HEK293T (cell line): ENCODE measurements around the gene APOLD1.
"Not testable (repeated sequence)": the region's sequence is repeated elsewhere in the genome, so short reads cannot be mapped to it uniquely, and the experiment has no call there.

Experiments used
- CTCF ChIA-PET: fragments of 350-600 bp; formaldehyde crosslinking; extraction: SDS; loops from one replicate; lab custom pipeline; 2021; ENCODE audit warnings: antibody characterized with exemption, inconsistent platforms; lab: Yijun Ruan, JAX
- POLR2A ChIA-PET: fragments of 350-600 bp; formaldehyde crosslinking; extraction: SDS; loops from one replicate; lab custom pipeline; 2020; ENCODE audit warnings: antibody characterized with exemption, inconsistent platforms; lab: Yijun Ruan, JAX
- DNase-seq: peaks from one replicate; pipeline ENCODE4 v3.0.0; 2012; ENCODE audit warnings: mixed read lengths; ENCODE audit errors: extremely low spot score
- ARNT ChIP-seq: fragments of 450-650 bp; IDR thresholded peaks from 2 replicates; pipeline ENCODE4 v1.6.1; 2017; ENCODE audit warnings: mild to moderate bottlenecking
- BHLHE40 ChIP-seq: fragments of 450-650 bp; IDR thresholded peaks from 2 replicates; pipeline ENCODE4 v1.6.1; 2016; ENCODE audit warnings: mild to moderate bottlenecking, moderate library complexity, borderline replicate concordance
- CTBP1 ChIP-seq: fragments of 450-650 bp; IDR thresholded peaks from 2 replicates; pipeline ENCODE4 v1.6.1; 2016; ENCODE audit warnings: borderline replicate concordance
- ELF4 ChIP-seq: fragments of 450-650 bp; IDR thresholded peaks from 2 replicates; pipeline ENCODE4 v1.6.1; 2017; ENCODE audit warnings: antibody characterized with exemption
- FOXA1 ChIP-seq: fragments of 450-650 bp; IDR thresholded peaks from 2 replicates; pipeline ENCODE4 v1.6.1; 2016; ENCODE audit warnings: mild to moderate bottlenecking
- FOXK2 ChIP-seq: fragments of 450-650 bp; IDR thresholded peaks from 2 replicates; pipeline ENCODE4 v1.6.1; 2016; ENCODE audit warnings: mild to moderate bottlenecking
- FOXM1 ChIP-seq: fragments of 450-650 bp; IDR thresholded peaks from 2 replicates; pipeline ENCODE4 v1.6.1; 2017; ENCODE audit warnings: mild to moderate bottlenecking, borderline replicate concordance
- HDGF ChIP-seq: fragments of 450-650 bp; IDR thresholded peaks from 2 replicates; pipeline ENCODE4 v1.6.1; 2017; ENCODE audit warnings: antibody characterized with exemption, borderline replicate concordance
- L3MBTL2 ChIP-seq: fragments of 450-650 bp; conservative IDR thresholded peaks from 2 replicates; pipeline ENCODE4 v1.6.1; 2016; ENCODE audit warnings: mild to moderate bottlenecking
- LEF1 ChIP-seq: fragments of 450-650 bp; IDR thresholded peaks from 2 replicates; pipeline ENCODE4 v1.6.1; 2017; ENCODE audit warnings: mild to moderate bottlenecking, borderline replicate concordance
- NFRKB ChIP-seq: fragments of 450-650 bp; IDR thresholded peaks from 2 replicates; pipeline ENCODE4 v1.6.1; 2016; ENCODE audit warnings: mild to moderate bottlenecking, moderate library complexity
- SP1 ChIP-seq: fragments of 450-650 bp; IDR thresholded peaks from 2 replicates; pipeline ENCODE4 v1.6.1; 2017
- SUZ12 ChIP-seq: fragments of 450-650 bp; IDR thresholded peaks from 2 replicates; pipeline ENCODE4 v1.6.1; 2016; ENCODE audit warnings: mild to moderate bottlenecking
- TARDBP ChIP-seq: fragments of 450-650 bp; IDR thresholded peaks from 2 replicates; pipeline ENCODE4 v1.6.1; 2016
- ZNF384 ChIP-seq: fragments of 450-650 bp; IDR thresholded peaks from 2 replicates; pipeline ENCODE4 v1.6.1; 2016
- TF ChIP-seq, protein P1 (sequence below): fragments of 450-650 bp; IDR thresholded peaks from 2 replicates; pipeline ENCODE4 v1.6.1; 2016

APOLD1 gene

DNA sequence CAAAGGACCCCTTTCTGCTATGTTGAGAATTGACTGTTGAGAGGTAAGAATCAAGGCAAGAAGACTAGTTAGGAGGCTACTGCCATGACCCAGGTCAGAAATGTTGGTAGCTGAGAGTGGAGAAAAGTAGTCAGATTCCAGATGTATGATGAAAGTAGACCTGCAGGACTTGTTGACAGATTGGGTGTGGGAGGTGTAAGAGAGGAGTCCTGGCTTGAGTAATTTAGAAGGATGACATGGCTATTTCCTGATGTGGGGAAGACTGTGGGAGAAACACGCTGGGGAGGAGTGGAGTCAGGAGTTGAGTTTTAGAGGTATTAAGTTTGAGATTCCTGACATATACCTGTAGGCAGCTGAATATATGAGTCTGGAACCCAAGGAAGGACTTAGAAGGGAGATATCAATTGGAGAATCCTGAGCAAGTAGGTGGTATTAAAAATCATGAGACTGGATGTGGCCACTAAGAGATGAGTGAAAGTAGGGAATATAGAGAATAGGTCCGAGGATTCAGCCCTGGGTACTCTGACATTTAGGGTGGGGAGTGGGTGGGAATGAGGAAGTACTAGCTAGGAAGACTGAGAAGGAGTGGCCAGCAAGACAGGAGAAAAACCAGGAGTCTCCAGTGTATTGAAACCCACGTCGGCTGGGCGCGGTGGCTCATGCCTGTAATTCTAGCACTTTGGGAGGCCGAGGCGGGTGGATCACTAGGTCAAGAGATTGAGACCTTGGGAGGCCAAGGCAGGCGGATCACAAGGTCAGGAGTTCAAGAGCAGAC is 15.1 kb downstream of the APOLD1 start:
- ChIA-PET CTCF (interaction anchor here (1.6 to 3.5 kb wide), 2 partner anchors 11 to 12 kb away, joined by 4 to 7 read pairs; no protein-coding TSS in a partner anchor), POLR2A (no interaction called here)
- no peak for DNase-seq
- no peak for TF ChIP-seq HDGF
- no peak for TF ChIP-seq FOXM1
- TF ChIP-seq, protein P1, sequence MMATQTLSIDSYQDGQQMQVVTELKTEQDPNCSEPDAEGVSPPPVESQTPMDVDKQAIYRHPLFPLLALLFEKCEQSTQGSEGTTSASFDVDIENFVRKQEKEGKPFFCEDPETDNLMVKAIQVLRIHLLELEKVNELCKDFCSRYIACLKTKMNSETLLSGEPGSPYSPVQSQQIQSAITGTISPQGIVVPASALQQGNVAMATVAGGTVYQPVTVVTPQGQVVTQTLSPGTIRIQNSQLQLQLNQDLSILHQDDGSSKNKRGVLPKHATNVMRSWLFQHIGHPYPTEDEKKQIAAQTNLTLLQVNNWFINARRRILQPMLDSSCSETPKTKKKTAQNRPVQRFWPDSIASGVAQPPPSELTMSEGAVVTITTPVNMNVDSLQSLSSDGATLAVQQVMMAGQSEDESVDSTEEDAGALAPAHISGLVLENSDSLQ = no peak
- TF ChIP-seq SP1 = no peak
- no peak for TF ChIP-seq BHLHE40
- TF ChIP-seq TARDBP = no peak
- no peak for TF ChIP-seq LEF1
- TF ChIP-seq FOXK2 = no peak
- TF ChIP-seq NFRKB = no peak
- TF ChIP-seq ARNT = no peak
- no peak for TF ChIP-seq CTBP1
- no peak for TF ChIP-seq ZNF384
- no peak for TF ChIP-seq L3MBTL2
- TF ChIP-seq ELF4 = no peak
- TF ChIP-seq FOXA1 = no peak

DNA sequence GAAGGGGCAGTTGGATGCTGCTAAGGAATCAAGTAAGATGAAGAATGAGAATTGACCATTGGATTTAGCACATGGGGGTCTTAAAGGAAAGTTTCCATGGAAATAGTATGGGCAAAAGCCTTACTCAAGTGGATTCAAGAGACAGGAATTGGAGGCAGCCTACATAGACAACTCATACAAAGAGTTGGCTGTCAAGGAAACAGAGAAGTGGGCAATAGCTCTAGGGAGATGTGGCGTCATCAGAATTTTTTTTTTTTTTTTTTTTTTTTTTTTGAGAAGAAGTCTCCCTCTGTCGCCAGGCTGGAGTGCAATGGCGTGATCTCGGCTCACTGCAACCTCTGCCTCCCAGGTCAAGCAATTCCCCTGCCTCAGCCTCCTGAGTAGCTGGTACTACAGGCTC is 16.2 kb downstream of the APOLD1 start:
- CTCF ChIA-PET = interaction anchor here (1.6 kb wide), 1 partner anchor 11 kb away, joined by 4 read pairs; no protein-coding TSS in a partner anchor
- DNase-seq, POLR2A ChIA-PET: not testable (repeated sequence)

DNA sequence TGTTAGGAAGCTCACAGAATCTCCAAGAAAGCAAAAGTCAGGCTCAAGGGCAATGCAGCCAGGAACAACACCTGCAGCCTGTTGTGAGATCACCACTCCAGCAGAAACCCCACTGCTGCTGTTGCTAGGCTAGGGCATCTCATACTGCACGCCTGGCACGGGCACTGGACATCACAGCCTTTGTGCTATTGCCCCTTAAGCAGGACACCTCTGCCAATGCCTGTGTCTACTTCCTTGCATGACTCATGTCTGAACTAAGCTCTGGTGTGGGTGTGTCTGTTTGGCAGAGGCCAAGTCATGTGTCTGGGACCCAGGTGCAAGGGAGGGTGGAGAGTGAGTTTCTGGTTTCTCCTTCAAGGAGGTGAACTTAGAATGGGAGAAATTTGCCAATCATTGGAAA is 17.7 kb downstream of the APOLD1 start:
- CTCF ChIA-PET = interaction anchor here (1.8 to 2.2 kb wide), 2 partner anchors 9 to 16 kb away, joined by 5 to 13 read pairs; partner anchors contain the start of gene DDX47
- POLR2A ChIA-PET = interaction anchor here (0.6 to 1.2 kb wide), 2 partner anchors 14 to 16 kb away, joined by 3 to 5 read pairs; no protein-coding TSS in a partner anchor

DNA sequence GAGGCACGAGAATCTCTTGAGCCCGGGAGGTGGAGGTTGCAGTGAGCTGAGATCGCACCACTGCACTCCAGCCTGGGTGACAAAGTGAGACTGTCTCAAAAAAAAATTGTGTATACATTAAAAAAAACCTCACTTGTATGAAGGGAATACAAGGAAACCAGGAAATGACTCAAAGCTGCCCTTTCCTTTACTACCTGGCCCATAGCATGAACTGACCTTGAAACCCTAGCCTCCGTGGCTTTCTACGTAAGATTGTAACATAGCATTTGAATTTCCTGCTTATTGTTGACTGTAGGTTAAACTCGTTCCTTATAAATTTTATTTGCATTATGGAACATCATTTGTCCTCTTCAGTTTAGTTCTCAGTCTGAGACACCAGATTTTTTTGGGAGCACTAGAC is 18.6 kb downstream of the APOLD1 start:
- ChIA-PET POLR2A (no interaction called here), CTCF (interaction anchor here (0.7 to 2.2 kb wide), 4 partner anchors 8 to 452 kb away, joined by 3 to 13 read pairs (median 4); partner anchors contain the start of gene DDX47)
- TF ChIP-seq TARDBP (no peak), FOXM1 (no peak), CTBP1 (no peak), ZNF384 (no peak), NFRKB (no peak), FOXA1 (no peak), FOXK2 (no peak), BHLHE40 (no peak), ARNT (no peak), L3MBTL2 (no peak), SP1 (no peak), HDGF (no peak), ELF4 (no peak), SUZ12 (no peak), LEF1 (no peak)
- TF ChIP-seq, protein P1 = no peak
- DNase-seq = no peak

More for the DNA sequence above, 17.7 kb downstream of the APOLD1 start:
- TF ChIP-seq ELF4 (no peak), ARNT (no peak), HDGF (no peak), FOXA1 (no peak), L3MBTL2 (no peak), LEF1 (no peak), NFRKB (no peak), FOXK2 (no peak), CTBP1 (no peak), BHLHE40 (no peak), SP1 (no peak), TARDBP (no peak)
- TF ChIP-seq, protein P1 = no peak
- DNase-seq = peak; percentile 41

DNA sequence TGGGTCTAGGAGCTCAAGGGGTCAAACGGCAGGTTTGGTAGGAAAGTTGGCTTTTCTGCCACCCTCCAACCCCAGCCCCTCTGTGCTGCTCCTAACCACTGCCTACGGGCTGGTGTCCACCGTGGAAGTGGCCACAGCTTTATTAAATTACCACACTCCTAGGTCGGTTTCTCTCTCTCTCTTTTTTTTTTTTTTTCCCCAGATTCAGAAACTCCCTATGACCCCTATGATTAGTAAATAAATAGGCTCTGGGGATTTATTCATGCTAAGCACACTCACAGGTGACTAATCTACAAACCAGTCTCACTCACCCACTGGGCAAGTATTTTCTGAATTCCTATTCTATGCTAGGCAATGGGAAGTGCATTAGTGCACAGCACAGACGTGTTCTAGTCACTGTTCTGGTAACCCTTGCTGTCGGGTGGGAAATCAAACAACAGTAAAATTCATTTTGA is 19.0 kb downstream of the APOLD1 start:
- no peak for DNase-seq
- CTCF ChIA-PET = interaction anchor here (0.7 to 2.2 kb wide), 4 partner anchors 8 to 451 kb away, joined by 3 to 13 read pairs (median 4); partner anchors contain the start of gene DDX47
- POLR2A ChIA-PET = interaction anchor here (0.7 kb wide), 1 partner anchor 17 kb away, joined by 3 read pairs; no protein-coding TSS in a partner anchor
- TF ChIP-seq FOXK2 (no peak), ZNF384 (no peak), SP1 (no peak), CTBP1 (no peak)
- TF ChIP-seq, protein P1 = no peak
